Measurements from ENCODE around the gene WRAP73.

Gene WRAP73

DNA sequence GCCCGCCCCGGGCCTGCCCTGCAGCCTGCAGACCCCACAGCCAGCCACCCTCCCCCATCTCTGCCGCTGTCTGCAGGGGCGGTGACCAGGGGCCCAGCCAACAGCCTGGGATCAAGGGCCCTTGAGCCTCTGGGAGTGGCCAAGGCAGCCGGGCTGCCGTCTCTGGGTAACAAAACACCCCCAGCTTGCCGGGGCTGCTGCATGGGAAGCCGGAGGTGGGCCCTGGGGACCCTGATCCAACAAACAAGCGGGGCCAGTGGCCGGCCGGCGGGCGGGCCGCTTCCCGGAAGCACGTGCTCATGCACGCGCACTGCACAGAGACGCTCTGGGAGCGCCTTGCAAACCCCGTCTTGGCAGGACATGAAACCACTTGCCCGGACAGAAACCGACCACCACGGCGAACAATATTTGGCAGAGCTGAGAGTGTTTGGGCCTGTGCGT is 51.8 kb downstream of the WRAP73 start:
- TF ChIP-seq CTCF (IDR thresholded peaks at IDR 0.05; ENCODE audit: control extremely low read depth, extremely low read depth, low read depth, missing control alignments): no peak
- DNase-seq (ENCODE audit: extremely low spot score): no peak
- ChIA-PET CTCF (interaction anchor here (1.6 kb wide), 1 partner anchor 33 kb away, joined by 3 read pairs; no protein-coding TSS in a partner anchor), POLR2A (no interaction called here)

DNA sequence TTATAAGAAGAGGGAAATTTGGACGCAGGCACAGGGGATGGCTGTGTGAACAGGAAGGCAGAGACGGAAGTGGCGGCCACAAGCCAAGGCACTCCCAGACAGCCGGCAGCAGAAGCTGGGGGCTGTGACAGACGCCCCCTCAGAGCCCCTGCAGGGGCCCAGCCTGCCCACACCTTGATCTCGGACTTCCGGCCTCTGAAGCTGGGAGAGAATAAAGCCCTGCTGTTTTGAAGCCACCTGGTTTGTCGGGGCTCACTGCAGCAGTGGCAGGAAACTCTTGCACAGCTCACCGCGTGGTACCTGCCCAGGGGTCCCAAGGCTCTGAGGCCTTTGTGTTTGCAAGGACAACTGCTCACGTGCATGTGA is 52.3 kb downstream of the WRAP73 start:
- no peak for TF ChIP-seq CTCF (IDR thresholded peaks at IDR 0.05; ENCODE audit: control extremely low read depth, extremely low read depth, low read depth, missing control alignments)
- ChIA-PET POLR2A (no interaction called here), CTCF (interaction anchor here (0.9 to 1.1 kb wide), 2 partner anchors 33 to 114 kb away, joined by 3 read pairs; no protein-coding TSS in a partner anchor)
- DNase-seq (ENCODE audit: extremely low spot score): no peak

DNA sequence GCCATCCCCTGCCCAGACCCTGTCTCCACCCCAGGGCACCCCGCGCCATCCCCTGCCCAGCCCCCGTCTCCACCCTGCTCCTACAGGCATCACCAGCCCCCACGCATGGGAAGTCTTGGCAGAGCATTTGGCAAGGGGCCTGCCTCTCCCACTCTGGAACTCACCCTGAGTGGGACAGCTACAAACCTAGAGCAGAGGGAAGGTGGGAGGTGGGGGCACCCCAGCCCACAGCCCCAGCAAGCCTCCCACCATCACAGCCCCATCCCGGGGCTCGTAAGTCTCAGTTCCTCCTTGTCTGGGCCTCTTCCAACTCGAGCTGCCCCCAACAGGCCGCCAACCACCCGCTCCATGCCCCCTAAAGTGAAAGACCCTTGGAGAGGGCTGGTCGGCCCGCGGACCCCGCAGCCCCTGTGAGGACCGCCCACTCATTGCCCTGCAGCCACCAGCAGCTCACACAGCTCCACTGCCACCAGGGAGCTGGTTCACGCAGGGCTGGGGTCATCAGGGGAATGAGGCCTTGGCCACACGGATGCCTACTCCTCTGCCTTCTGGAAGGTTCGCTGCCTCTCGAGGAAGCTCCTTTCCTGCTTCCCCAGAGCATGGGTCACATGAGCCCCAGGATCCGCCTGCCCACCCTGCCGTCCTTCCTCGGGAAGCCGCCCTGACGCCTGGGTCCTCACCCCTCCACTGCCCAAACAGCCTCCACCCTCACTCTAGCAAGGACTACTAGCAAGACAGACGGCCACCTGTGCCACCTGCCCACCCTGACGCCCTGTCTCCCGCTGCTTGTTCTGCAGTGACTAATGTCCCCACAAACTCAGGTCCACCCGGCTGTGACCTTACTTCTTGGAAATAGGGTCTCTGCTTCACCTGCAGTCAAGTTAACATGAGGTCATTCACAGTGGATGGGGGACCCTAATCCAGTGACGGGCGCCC is 53.0 kb downstream of the WRAP73 start:
- DNase-seq (ENCODE audit: extremely low spot score): no peak
- POLR2A ChIA-PET: no interaction called here
- CTCF ChIA-PET: interaction anchor here (0.9 to 1.1 kb wide), 2 partner anchors 32 to 113 kb away, joined by 3 read pairs; no protein-coding TSS in a partner anchor
- TF ChIP-seq CTCF (IDR thresholded peaks at IDR 0.05; ENCODE audit: control extremely low read depth, extremely low read depth, low read depth, missing control alignments): no peak

- ChIA-PET POLR2A (no interaction called here), CTCF (no interaction called here)
- no peak for DNase-seq (ENCODE audit: extremely low spot score)
- no peak for TF ChIP-seq CTCF (IDR thresholded peaks at IDR 0.05; ENCODE audit: control extremely low read depth, extremely low read depth, low read depth, missing control alignments)
These were observed 54.0 kb downstream of the WRAP73 start for GRCh38 chr1:3595949-3596348.

DNA sequence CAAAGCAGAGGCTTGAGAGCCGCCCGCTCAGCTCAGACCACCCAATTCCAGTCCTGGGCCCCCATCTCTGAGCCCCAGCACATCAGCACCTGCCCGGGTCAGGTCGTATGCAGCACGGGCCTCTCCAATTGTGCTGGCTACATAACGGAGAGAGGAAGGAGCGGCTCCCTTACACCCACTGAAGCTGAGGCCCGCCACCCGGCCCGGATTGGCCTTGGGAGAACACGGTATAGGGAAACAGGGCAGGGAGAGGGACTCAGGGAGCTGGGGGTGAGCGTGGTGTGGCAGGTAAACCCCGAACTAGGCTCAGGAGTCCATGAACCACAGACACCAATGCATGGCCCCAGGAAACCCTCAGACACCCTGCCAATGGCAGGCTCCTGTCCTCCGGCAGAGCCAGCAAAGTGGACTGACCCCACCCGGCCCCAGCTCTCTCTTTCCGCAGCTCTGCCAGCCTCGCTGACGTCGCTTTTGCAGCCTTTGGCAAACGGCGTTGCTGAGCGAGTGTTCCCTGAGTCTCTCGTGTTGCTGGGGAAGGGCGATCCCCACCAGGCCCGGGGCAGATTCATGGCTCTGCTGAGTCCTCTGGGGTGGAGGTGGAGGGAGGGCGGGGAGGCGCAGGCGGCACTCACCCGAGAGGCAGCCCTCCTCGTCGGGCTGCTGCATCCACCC is 55.1 kb downstream of the WRAP73 start:
- no peak for DNase-seq (ENCODE audit: extremely low spot score)
- TF ChIP-seq CTCF (IDR thresholded peaks at IDR 0.05; ENCODE audit: control extremely low read depth, extremely low read depth, low read depth, missing control alignments): no peak
- ChIA-PET CTCF (interaction anchor here (0.8 to 1.9 kb wide), 2 partner anchors 13 to 130 kb away, joined by 3 read pairs; no protein-coding TSS in a partner anchor), POLR2A (no interaction called here)

- no peak for TF ChIP-seq CTCF (IDR thresholded peaks at IDR 0.05; ENCODE audit: control extremely low read depth, extremely low read depth, low read depth, missing control alignments)
- ChIA-PET CTCF (interaction anchor here (1.3 to 1.9 kb wide), 2 partner anchors 11 to 25 kb away, joined by 3 to 4 read pairs; no protein-coding TSS in a partner anchor), POLR2A (no interaction called here)
- DNase-seq (ENCODE audit: extremely low spot score): no peak
These were observed 56.2 kb downstream of the WRAP73 start for GRCh38 chr1:3593745-3594144.

Data from GM10248 (cell line).